Gastrocnemius medialis (tissue), 4 donors: ENCODE measurements around the gene RCBTB1. TPM values are rescaled to one million over a fixed set of nuclear protein-coding genes. Genes with fewer than 3 reads are reported as not detected.

ENCODE experiments used
- ATAC-seq, 2 donors: fragments of 150-250 bp; one replicate each; pipeline ENCODE4 v1.9.1; 2016
- DNase-seq, 2 donors: peaks; one replicate each; pipeline ENCODE4 v3.0.0-alpha.2; 2019
- H3K27ac ChIP-seq, 4 donors: fragments of 200-600 bp; sonication (generic); 1 replicate in 1 of 4; 2 replicates in 3 of 4; pipeline ENCODE4 v1.5.1; 2016 to 2018; ENCODE audit warnings: mild to moderate bottlenecking in 2 of 4, moderate library complexity in 1 of 4
- H3K27me3 ChIP-seq, 3 donors: fragments of 200-600 bp; sonication (generic) in 2 of 3; 1 replicate in 1 of 3; 2 replicates in 2 of 3; pipeline versions ENCODE4 v1.5.1 to v1.6.0; 2016 to 2019; ENCODE audit warnings: mild to moderate bottlenecking in 1 of 3, moderate library complexity in 1 of 3
- H3K36me3 ChIP-seq, 2 donors: fragments of 200-600 bp; sonication (generic) in 1 of 2; one replicate each; pipeline ENCODE4 v1.5.1; 2017 to 2018
- H3K4me1 ChIP-seq, 2 donors: fragments of 200-600 bp; sonication (generic) in 1 of 2; one replicate each; pipeline ENCODE4 v1.5.1; 2016 to 2017; ENCODE audit warnings: mild to moderate bottlenecking in 2 of 2
- H3K4me3 ChIP-seq, 4 donors: fragments of 200-600 bp; sonication (generic) in 3 of 4; 1 replicate in 1 of 4; 2 replicates in 3 of 4; pipeline ENCODE4 v1.5.1; 2016 to 2019; ENCODE audit warnings: mild to moderate bottlenecking in 2 of 4
- H3K9me3 ChIP-seq, 3 donors: fragments of 200-600 bp; sonication (generic) in 2 of 3; 1 replicate in 1 of 3; 2 replicates in 2 of 3; pipeline ENCODE4 v1.5.1; 2016 to 2019
- POLR2A ChIP-seq, 2 donors: fragments of 450-650 bp; IDR thresholded peaks; one replicate each; pipeline ENCODE4 v1.6.1; 2017; ENCODE audit warnings: antibody characterized with exemption in 2 of 2, mild to moderate bottlenecking in 2 of 2, moderate library complexity in 2 of 2
- in situ Hi-C, 4 donors: fragments of 200-750 bp; cut with MboI; loops; one replicate each; pipeline versions ENCODE4 v1.15.0 to v1.8.0; 2017; ENCODE audit warnings: low sequenced_read_pairs in 4 of 4
- intact Hi-C: fragments of 100-400 bp; cut with DNase I; formaldehyde crosslinking; loops from one replicate; pipeline ENCODE4 v1.15.1; 2023; ENCODE audit warnings: low total_unique reads
- total RNA-seq, 4 donors: library from RNA; depleted of rRNA; stranded (reverse); fragments of >200 nt; gene quantifications; one replicate each; pipeline versions ENCODE4 v1.1.0 to v1.2.3, GENCODE V29; 2016
- TF ChIP-seq, protein P1 (sequence below), 5 experiments: fragments of 450-650 bp in 3 of 5; fragments of 200-600 bp in 2 of 5; sonication (generic) in 2 of 5; IDR thresholded peaks in 4 of 5; conservative IDR thresholded peaks in 1 of 5; 1 replicate in 4 of 5; 2 replicates in 1 of 5; pipeline ENCODE4 v1.5.1; 2016 to 2019; ENCODE audit warnings: antibody characterized with exemption in 5 of 5, mild to moderate bottlenecking in 3 of 5, moderate library complexity in 3 of 5

Gene RCBTB1
- total RNA-seq, 4 donors from 2014 or later = 5.3 to 14.4 (median 5.7) TPM

DNA sequence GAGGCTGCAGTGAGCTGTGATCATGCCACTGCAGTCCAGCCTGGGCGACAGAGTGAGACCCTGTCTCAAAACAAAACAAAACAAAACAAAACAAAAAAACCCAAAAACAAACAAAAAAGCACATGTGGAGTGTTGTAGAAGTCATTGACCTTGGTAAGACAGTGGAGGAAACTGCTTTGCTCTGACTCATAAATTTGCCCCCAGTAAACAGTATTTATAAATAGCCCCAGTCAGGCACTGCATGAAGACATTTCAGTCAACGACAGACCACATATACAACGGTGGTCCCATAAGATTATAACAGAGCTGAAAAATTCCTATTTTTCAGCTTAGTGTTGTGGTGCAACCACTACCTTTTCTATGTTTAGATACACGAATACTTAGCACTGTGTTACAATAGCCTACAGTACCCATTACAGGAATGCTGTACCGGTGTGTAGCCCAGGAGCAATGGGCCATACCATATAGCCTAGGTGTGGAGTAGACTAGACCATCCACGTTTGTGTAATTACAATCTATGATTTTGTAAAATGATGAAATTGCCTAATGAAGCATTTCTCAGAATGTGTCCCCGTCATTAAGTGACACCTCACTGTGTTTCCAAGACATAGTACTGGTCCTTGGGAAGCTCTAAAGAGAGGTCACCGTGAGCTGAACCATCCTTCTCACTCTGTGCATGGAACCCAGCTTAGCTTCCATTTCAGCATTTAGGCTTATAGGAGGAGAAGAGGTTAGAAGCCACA is 44.0 kb upstream of the RCBTB1 start:
- Histone ChIP-seq H3K27me3 (no peaks in the 10 kb centered on the region), H3K27ac (no peak overlapping the region), H3K4me1 (peaks cover 0 to 9% of the 10 kb centered on the region in 2 donors), H3K9me3 (no peaks in the 10 kb centered on the region), H3K4me3 (peak overlapping the region in 1 of 4 donors; percentile 27), H3K36me3 (no peaks in the 10 kb centered on the region)
- in situ Hi-C loops = no loop called here
- TF ChIP-seq, protein P1, sequence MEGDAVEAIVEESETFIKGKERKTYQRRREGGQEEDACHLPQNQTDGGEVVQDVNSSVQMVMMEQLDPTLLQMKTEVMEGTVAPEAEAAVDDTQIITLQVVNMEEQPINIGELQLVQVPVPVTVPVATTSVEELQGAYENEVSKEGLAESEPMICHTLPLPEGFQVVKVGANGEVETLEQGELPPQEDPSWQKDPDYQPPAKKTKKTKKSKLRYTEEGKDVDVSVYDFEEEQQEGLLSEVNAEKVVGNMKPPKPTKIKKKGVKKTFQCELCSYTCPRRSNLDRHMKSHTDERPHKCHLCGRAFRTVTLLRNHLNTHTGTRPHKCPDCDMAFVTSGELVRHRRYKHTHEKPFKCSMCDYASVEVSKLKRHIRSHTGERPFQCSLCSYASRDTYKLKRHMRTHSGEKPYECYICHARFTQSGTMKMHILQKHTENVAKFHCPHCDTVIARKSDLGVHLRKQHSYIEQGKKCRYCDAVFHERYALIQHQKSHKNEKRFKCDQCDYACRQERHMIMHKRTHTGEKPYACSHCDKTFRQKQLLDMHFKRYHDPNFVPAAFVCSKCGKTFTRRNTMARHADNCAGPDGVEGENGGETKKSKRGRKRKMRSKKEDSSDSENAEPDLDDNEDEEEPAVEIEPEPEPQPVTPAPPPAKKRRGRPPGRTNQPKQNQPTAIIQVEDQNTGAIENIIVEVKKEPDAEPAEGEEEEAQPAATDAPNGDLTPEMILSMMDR (IDR thresholded peaks at IDR 0.05 in 4 of 5, conservative IDR thresholded peaks at IDR 0.05 in 1 of 5) = no peak
- TF ChIP-seq POLR2A (IDR thresholded peaks at IDR 0.05) = no peak
- ATAC-seq = peak in 1 of 2 donors; percentile 27
- intact Hi-C loops = no loop called here
- no peak for DNase-seq

DNA sequence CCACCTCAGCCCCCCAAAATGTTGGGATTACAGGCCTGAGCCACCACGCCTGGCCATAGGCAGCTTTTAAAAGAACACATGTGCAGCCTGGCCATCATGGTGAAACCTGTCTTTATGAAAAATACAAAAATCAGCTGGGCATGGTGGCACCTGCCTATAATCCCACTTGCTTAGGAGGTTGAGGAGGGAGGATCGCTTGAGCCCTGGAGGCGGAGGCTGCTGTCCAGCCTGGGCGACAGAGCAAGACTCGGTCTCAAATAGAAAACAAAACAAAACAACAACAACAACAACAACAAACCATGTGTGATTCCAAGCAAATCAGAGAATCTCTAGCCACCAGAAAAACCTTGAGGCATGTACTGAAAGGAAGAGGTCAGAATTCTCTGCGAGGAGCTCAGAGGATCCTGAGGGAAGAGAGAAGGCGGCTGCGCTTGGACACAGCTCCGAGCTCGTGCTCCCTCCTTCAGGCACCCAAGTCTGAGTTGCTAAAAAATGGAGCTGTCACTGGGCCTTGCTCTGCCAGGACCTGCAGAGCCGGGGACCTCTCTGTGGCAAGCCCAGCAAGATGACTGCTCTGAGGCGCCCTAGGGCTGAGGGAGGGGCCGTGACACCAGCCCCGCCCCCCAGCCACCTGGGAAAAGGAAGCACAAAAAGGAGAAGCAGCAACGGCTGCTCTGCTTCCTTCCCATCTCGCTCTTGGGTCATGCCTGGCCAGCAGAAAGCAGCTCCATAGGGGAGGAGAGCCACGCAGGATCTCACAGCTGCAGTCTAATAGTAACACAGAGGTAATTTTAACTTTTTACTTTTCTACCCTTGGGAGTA is 42.7 kb upstream of the RCBTB1 start, which contains the start of gene ARL11:
Gene ARL11, plus strand, starts transcription at position 677 of the 822 bp plus-strand sequence. CDS start 1,941 bp downstream, outside the sequence.
- no peaks in the 10 kb centered on the region for H3K27me3 ChIP-seq
- in situ Hi-C loops = no loop called here
- no peak within 1 kb of the TSS for H3K27ac ChIP-seq
- intact Hi-C loops = no loop called here
- TF ChIP-seq POLR2A (IDR thresholded peaks at IDR 0.05) = peak in 1 of 2 donors; percentile 8
- TF ChIP-seq, protein P1 (IDR thresholded peaks at IDR 0.05 in 4 of 5, conservative IDR thresholded peaks at IDR 0.05 in 1 of 5) = no peak
- H3K4me1 ChIP-seq = peaks cover 0 to 9% of the 10 kb centered on the region in 2 donors
- H3K4me3 ChIP-seq = peak within 1 kb of the TSS in 1 of 4 donors; percentile 27
- H3K9me3 ChIP-seq = no peaks in the 10 kb centered on the region
- DNase-seq = peak in 1 of 2 donors; percentile 39
- no peaks in the 10 kb centered on the region for H3K36me3 ChIP-seq
- ATAC-seq = no peak

- no peak overlapping the region for H3K27ac ChIP-seq
- no peaks in the 10 kb centered on the region for H3K27me3 ChIP-seq
- TF ChIP-seq, protein P1 (IDR thresholded peaks at IDR 0.05 in 4 of 5, conservative IDR thresholded peaks at IDR 0.05 in 1 of 5) = no peak
- TF ChIP-seq POLR2A (IDR thresholded peaks at IDR 0.05) = no peak
- H3K4me1 ChIP-seq = peaks cover 0 to 4% of the 10 kb centered on the region in 2 donors
- H3K9me3 ChIP-seq = no peaks in the 10 kb centered on the region
- H3K4me3 ChIP-seq = no peak overlapping the region
- intact Hi-C loops (no loop called here), in situ Hi-C loops (no loop called here)
- ATAC-seq (no peak), DNase-seq (peak in 1 of 2 donors; percentile 22)
- H3K36me3 ChIP-seq = no peaks in the 10 kb centered on the region
Observed at GRCh38 chr13:49625392-49626079, 40.2 kb upstream of the RCBTB1 start.

DNA sequence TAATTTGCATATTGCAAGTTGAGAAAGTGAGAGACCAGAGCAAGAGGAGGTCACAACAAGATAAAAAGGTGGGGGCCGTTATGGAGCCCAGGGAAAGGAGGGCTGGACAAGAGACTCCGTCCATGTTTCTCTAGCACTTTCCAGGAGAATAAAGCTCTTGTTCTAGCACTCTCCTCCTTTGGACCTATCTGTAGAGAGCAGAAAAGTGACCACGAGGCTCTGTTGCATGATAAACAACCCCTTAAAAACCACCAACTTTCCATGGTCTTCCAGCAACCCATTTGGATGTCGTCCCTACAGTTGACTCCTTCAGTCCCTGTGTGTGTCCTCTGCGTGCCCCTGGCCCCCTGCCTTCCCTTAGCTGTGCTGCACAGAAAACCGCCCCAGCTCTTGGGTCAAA is 38.9 kb upstream of the RCBTB1 start:
- no peak overlapping the region for H3K4me3 ChIP-seq
- no peak for TF ChIP-seq POLR2A (IDR thresholded peaks at IDR 0.05)
- TF ChIP-seq, protein P1 (IDR thresholded peaks at IDR 0.05 in 4 of 5, conservative IDR thresholded peaks at IDR 0.05 in 1 of 5) = no peak
- peaks cover 0 to 2% of the 10 kb centered on the region in 2 donors for H3K4me1 ChIP-seq
- in situ Hi-C loops (no loop called here), intact Hi-C loops (no loop called here)
- no peaks in the 10 kb centered on the region for H3K36me3 ChIP-seq
- H3K27ac ChIP-seq = no peak overlapping the region
- no peaks in the 10 kb centered on the region for H3K27me3 ChIP-seq
- ATAC-seq = no peak
- no peaks in the 10 kb centered on the region for H3K9me3 ChIP-seq
- DNase-seq = no peak
